LoVo (cell line): ENCODE data around the gene CCDC159.

ENCODE experiments used
- DNase-seq: peaks from one replicate; pipeline ENCODE4 v3.0.0-alpha.2; 2016; ENCODE audit warnings: low spot score

Gene CCDC159

GRCh38 chr19:11390933-11391680, 44.8 kb downstream of the CCDC159 start:
- DNase-seq = no peak

- DNase-seq = no peak
Observed at GRCh38 chr19:11397089-11397610, 50.8 kb downstream of the CCDC159 start.

GRCh38 chr19:11399667-11400066, 53.3 kb downstream of the CCDC159 start:
- DNase-seq = no peak

- DNase-seq = no peak
Observed at GRCh38 chr19:11400798-11401197, 54.5 kb downstream of the CCDC159 start.

GRCh38 chr19:11401808-11402543, 55.7 kb downstream of the CCDC159 start:
- no peak for DNase-seq
